Endothelial cell of umbilical vein (primary cell): Measurements from ENCODE around the gene IRF2BP2. TPM values are rescaled to one million over a fixed set of nuclear protein-coding genes. Genes with fewer than 3 reads are reported as not detected.

ENCODE experiments used
- BruUV-seq: library from RNA; stranded (reverse); fragments of 400-500 nt; replicated peaks from 2 replicates; lab custom pipeline; 2021; lab: Mats Ljungman, UMichigan
- CTCF ChIA-PET: fragments of 300-600, 350-600 bp; sonication (Branson Sonifier 250); formaldehyde crosslinking; loops from one replicate; lab custom pipeline; 2021; ENCODE audit warnings: antibody characterized with exemption, inconsistent platforms; lab: Charles Lee
- POLR2A ChIA-PET: fragments of 300-600, 350-600 bp; sonication (Branson Sonifier 250); formaldehyde crosslinking; loops from one replicate; lab custom pipeline; 2021; ENCODE audit warnings: antibody characterized with exemption, inconsistent platforms; lab: Charles Lee
- DNase-seq: peaks from one replicate; pipeline ENCODE4 v3.0.0-alpha.2; 2011; ENCODE audit warnings: low read depth, low spot score
- FAIRE-seq: peaks from 2 replicates; lab custom pipeline; 2011; peaks lifted over from hg19 to GRCh38; lab: Jason Lieb, UNC
- H2AFZ ChIP-seq: 2 replicates; pipeline ENCODE4 v1.6.0; 2012; ENCODE audit warnings: low read depth, low read length, control low read depth, inconsistent platforms
- H3K27ac ChIP-seq: 2 replicates; pipeline ENCODE4 v1.5.1; 2011; ENCODE audit warnings: low read depth, mild to moderate bottlenecking, control low read depth, low read length, moderate library complexity; ENCODE audit not compliant: insufficient read depth
- H3K27me3 ChIP-seq, 2 experiments: 2 replicates each; pipeline versions ENCODE4 v1.6.0 to v1.6.1; 2011; ENCODE audit warnings: low read length in 2 of 2, mixed read lengths in 1 of 2; ENCODE audit not compliant: control insufficient read depth in 2 of 2, insufficient read depth in 2 of 2
- H3K36me3 ChIP-seq, 2 experiments: 2 replicates in 1 of 2; 3 replicates in 1 of 2; pipeline ENCODE4 v1.5.1; 2011; ENCODE audit warnings: low read length in 2 of 2, mild to moderate bottlenecking in 1 of 2, moderate library complexity in 1 of 2; ENCODE audit not compliant: control insufficient read depth in 2 of 2, insufficient read depth in 2 of 2; ENCODE audit errors: extremely low read depth in 1 of 2
- H3K4me1 ChIP-seq: 3 replicates; pipeline ENCODE4 v1.5.1; 2011; ENCODE audit warnings: mild to moderate bottlenecking, low read length; ENCODE audit not compliant: control insufficient read depth, insufficient read depth; ENCODE audit errors: extremely low read depth
- H3K4me2 ChIP-seq: 2 replicates; pipeline ENCODE4 v1.6.1; 2011; ENCODE audit warnings: low read length, control low read depth, mixed read lengths; ENCODE audit not compliant: insufficient read depth
- H3K4me3 ChIP-seq, 3 experiments: fragments of 200-600 bp in 1 of 3; sonication (generic), shearing (Covaris generic) in 1 of 3; replicated peaks in 1 of 3; 2 replicates each; pipeline ENCODE4 v1.5.1; 2011 to 2016; ENCODE audit warnings: control low read depth in 3 of 3, low read length in 3 of 3, mild to moderate bottlenecking in 2 of 3, inconsistent platforms in 1 of 3, low read depth in 1 of 3, moderate library complexity in 1 of 3; ENCODE audit not compliant: insufficient read depth in 1 of 3
- H3K79me2 ChIP-seq: 2 replicates; pipeline ENCODE4 v1.6.0; 2012; ENCODE audit warnings: low read length, inconsistent platforms; ENCODE audit not compliant: control insufficient read depth, insufficient read depth
- H3K9ac ChIP-seq: replicated peaks from 2 replicates; pipeline ENCODE3; 2011; ENCODE audit warnings: low read length, control low read depth; ENCODE audit not compliant: insufficient read depth; ENCODE audit errors: extremely low read depth
- H3K9me1 ChIP-seq: replicated peaks from 3 replicates; pipeline ENCODE4 v1.6.0; 2011; ENCODE audit warnings: mild to moderate bottlenecking, low read length; ENCODE audit not compliant: control insufficient read depth, insufficient read depth; ENCODE audit errors: extremely low read depth
- H3K9me3 ChIP-seq: replicated peaks from 2 replicates; pipeline ENCODE4 v1.5.1; 2012; ENCODE audit warnings: low read length, inconsistent platforms; ENCODE audit not compliant: control insufficient read depth, insufficient read depth
- H4K20me1 ChIP-seq: replicated peaks from 2 replicates; pipeline ENCODE3; 2011; ENCODE audit warnings: mild to moderate bottlenecking, low read length; ENCODE audit not compliant: control insufficient read depth, insufficient read depth; ENCODE audit errors: extremely low read depth
- CTCF ChIP-seq, 2 donors: IDR thresholded peaks; 1 replicate in 1 of 2; 2 replicates in 1 of 2; pipeline ENCODE4 v1.5.1; 2011; ENCODE audit warnings: low read length in 2 of 2, mild to moderate bottlenecking in 2 of 2, moderate library complexity in 2 of 2, control low read depth in 1 of 2, inconsistent platforms in 1 of 2, low read depth in 1 of 2; ENCODE audit not compliant: insufficient read depth in 1 of 2; ENCODE audit errors: extremely low read depth in 1 of 2
- EZH2 ChIP-seq: IDR thresholded peaks from 2 replicates; pipeline ENCODE4 v1.6.1; 2012; ENCODE audit warnings: borderline replicate concordance, low read depth, mild to moderate bottlenecking, moderate library complexity, low read length, inconsistent platforms; ENCODE audit not compliant: severe bottlenecking
- FOS ChIP-seq: IDR thresholded peaks from 2 replicates; pipeline ENCODE4 v1.6.1; 2011; ENCODE audit warnings: mild to moderate bottlenecking, low read length, moderate library complexity, borderline replicate concordance; ENCODE audit not compliant: insufficient read depth
- GATA2 ChIP-seq: IDR thresholded peaks from 2 replicates; pipeline ENCODE4 v1.7.0; 2011; ENCODE audit warnings: low read depth, mild to moderate bottlenecking, moderate library complexity, mixed read lengths, low read length; ENCODE audit not compliant: insufficient read length, insufficient read depth
- JUN ChIP-seq: IDR thresholded peaks from 2 replicates; pipeline ENCODE4 v1.6.1; 2011; ENCODE audit warnings: borderline replicate concordance, low read depth; ENCODE audit not compliant: insufficient read length, insufficient read depth
- MAX ChIP-seq: IDR thresholded peaks from 2 replicates; pipeline ENCODE4 v1.6.1; 2011; ENCODE audit not compliant: insufficient read depth, insufficient read length
- MYC ChIP-seq: IDR thresholded peaks from one replicate; pipeline ENCODE4 v1.6.1; 2011; ENCODE audit warnings: mild to moderate bottlenecking, low read depth, low read length
- POLR2A ChIP-seq: IDR thresholded peaks from 2 replicates; pipeline ENCODE4 v1.6.1; 2012; ENCODE audit warnings: low read depth, mild to moderate bottlenecking, control low read depth, low read length
- POLR2AphosphoS5 ChIP-seq: IDR thresholded peaks from 2 replicates; pipeline ENCODE4 v1.6.1; 2012; ENCODE audit warnings: low read depth, mild to moderate bottlenecking, control low read depth, low read length, moderate library complexity; ENCODE audit not compliant: insufficient read depth
- dilution Hi-C: fragments of 300-500 bp; cut with MboI; formaldehyde crosslinking; loops from one replicate; pipeline ENCODE4 v1.15.0; 2019; ENCODE audit warnings: low sequenced_read_pairs; ENCODE audit not compliant: extremely low pct_ligation_motif_present
- intact Hi-C: fragments of 100-400 bp; cut with micrococcal nuclease; formaldehyde crosslinking; loops from one replicate; pipeline ENCODE4 v1.10.0; 2022
- polyA plus RNA-seq, 4 experiments: library from polyadenylated mRNA; depleted of rRNA in 3 of 4; stranded (reverse) in 3 of 4; unstranded in 1 of 4; fragments of >200 nt; gene quantifications; 2 replicates each; pipeline versions ENCODE4 v1.2.1 to v1.2.3, GENCODE V29; 2011 to 2012; ENCODE audit warnings: missing spikeins in 1 of 4
- total RNA-seq: library from RNA; stranded (reverse); gene quantifications from 2 replicates; pipeline ENCODE4 v1.2.3, GENCODE V29; 2021

Gene IRF2BP2
- total and polyA plus RNA-seq, 2 donors (not counting 3 experiments of a cell fraction or from before 2014, with no cell fraction given) = 66.6 to 109 TPM

- FAIRE-seq (no peak), DNase-seq (no peak)
- Histone ChIP-seq H2AFZ (no peak overlapping the region), H3K4me2 (no peak overlapping the region), H3K79me2 (no peaks in the 10 kb centered on the region), H3K9ac (no peak overlapping the region), H3K27ac (no peak overlapping the region), H3K36me3 (no peaks in the 10 kb centered on the region), H3K9me3 (no peaks in the 10 kb centered on the region), H3K4me1 (no peaks in the 10 kb centered on the region), H3K4me3 (no peak overlapping the region), H3K27me3 (no peaks in the 10 kb centered on the region), H3K9me1 (no peaks in the 10 kb centered on the region), H4K20me1 (no peaks in the 10 kb centered on the region)
- no TSS peak for BruUV-seq
- TF ChIP-seq POLR2A (no peak), EZH2 (no peak), JUN (no peak), MYC (no peak), CTCF (IDR thresholded peaks at IDR 0.05; ENCODE audit: extremely low read depth in 1 of 2, insufficient read depth in 1 of 2, low read depth in 1 of 2, low read length in 2 of 2) (no peak), GATA2 (no peak), POLR2AphosphoS5 (no peak), MAX (no peak), FOS (no peak)
- CTCF ChIA-PET = interaction anchor here (0.7 to 1.0 kb wide), 3 partner anchors 93 to 501 kb away, joined by 3 read pairs; no protein-coding TSS in a partner anchor
- dilution Hi-C loops (no loop called here), intact Hi-C loops (no loop called here)
- POLR2A ChIA-PET = no interaction called here
Observed at GRCh38 chr1:234592240-234592639, 17.7 kb downstream of the IRF2BP2 start.
